ENCODE results near the gene FLNA. TPM values are rescaled to one million over a fixed set of nuclear protein-coding genes. Genes with fewer than 3 reads are reported as not detected.

The FLNA gene
- total and polyA plus RNA-seq, 9 of the 15 experiments (the other 6 are each of a cell fraction or from before 2014, with no cell fraction given) = 6.2 to 735 (median 135) TPM

DNA sequence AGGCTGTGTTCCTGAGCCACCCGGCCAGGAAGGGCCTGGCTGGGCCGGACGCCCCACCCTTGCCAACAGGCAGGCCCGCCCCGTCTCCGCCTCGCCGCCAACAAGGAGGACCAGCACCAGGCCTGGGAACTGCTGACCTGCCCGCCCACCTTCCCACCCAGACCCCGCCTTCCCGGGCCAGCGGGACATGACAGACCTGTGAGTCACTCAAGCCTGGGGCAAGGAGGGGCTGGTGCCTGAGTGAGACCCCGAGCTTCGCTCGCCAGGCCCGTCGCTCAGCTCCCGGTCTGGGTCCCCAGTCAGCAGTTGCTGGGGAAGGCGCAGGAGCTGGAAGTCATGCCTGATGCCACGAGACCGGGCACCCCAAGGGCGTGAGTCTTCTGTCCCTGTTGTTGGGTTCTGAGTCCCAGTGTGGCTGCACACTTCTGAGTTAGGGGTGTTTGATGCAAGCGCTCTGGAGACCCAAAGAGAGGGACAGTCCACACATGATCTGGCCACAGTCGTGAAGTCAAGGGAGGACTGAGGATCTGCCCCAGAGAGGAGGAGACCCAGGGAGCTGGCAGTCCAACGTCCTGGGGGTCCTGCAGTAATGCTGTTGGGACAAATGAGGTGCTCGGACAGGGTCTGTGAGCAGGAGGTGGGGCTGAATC lies 34.9 kb upstream of the FLNA start, which contains the start of gene DNASE1L1 (continued):
- TF ChIP-seq ZSCAN32 (CRISPR knock-in tag; IDR thresholded peaks at IDR 0.05) = no peak
- no peak for TF ChIP-seq ZNF668 (CRISPR knock-in tag; IDR thresholded peaks at IDR 0.05)
- no peak for TF ChIP-seq CBX8 (IDR thresholded peaks at IDR 0.05; ENCODE audit: borderline replicate concordance, extremely low read depth, low read depth, low read length, poor library complexity, severe bottlenecking)
- TF ChIP-seq, protein P1, sequence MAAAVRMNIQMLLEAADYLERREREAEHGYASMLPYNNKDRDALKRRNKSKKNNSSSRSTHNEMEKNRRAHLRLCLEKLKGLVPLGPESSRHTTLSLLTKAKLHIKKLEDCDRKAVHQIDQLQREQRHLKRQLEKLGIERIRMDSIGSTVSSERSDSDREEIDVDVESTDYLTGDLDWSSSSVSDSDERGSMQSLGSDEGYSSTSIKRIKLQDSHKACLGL (CRISPR knock-in tag; IDR thresholded peaks at IDR 0.05; ENCODE audit: borderline replicate concordance, poor library complexity, severe bottlenecking) = no peak
- TF ChIP-seq ZNF766 (CRISPR knock-in tag; conservative IDR thresholded peaks at IDR 0.05) = no peak
- TF ChIP-seq, protein P2, sequence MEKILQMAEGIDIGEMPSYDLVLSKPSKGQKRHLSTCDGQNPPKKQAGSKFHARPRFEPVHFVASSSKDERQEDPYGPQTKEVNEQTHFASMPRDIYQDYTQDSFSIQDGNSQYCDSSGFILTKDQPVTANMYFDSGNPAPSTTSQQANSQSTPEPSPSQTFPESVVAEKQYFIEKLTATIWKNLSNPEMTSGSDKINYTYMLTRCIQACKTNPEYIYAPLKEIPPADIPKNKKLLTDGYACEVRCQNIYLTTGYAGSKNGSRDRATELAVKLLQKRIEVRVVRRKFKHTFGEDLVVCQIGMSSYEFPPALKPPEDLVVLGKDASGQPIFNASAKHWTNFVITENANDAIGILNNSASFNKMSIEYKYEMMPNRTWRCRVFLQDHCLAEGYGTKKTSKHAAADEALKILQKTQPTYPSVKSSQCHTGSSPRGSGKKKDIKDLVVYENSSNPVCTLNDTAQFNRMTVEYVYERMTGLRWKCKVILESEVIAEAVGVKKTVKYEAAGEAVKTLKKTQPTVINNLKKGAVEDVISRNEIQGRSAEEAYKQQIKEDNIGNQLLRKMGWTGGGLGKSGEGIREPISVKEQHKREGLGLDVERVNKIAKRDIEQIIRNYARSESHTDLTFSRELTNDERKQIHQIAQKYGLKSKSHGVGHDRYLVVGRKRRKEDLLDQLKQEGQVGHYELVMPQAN (IDR thresholded peaks at IDR 0.05; ENCODE audit: borderline replicate concordance) = no peak
- TF ChIP-seq BRCA1 (IDR thresholded peaks at IDR 0.05) = no peak
- no peak for TF ChIP-seq BRCA1 (CRISPR knock-in tag; IDR thresholded peaks at IDR 0.05)
- TF ChIP-seq KDM1A (IDR thresholded peaks at IDR 0.05) = no peak
- TF ChIP-seq, protein P3, sequence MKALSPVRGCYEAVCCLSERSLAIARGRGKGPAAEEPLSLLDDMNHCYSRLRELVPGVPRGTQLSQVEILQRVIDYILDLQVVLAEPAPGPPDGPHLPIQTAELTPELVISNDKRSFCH (CRISPR knock-in tag; IDR thresholded peaks at IDR 0.05) = no peak
- TF ChIP-seq, protein P3 (tag; IDR thresholded peaks at IDR 0.05) = no peak
- TF ChIP-seq, protein P4, sequence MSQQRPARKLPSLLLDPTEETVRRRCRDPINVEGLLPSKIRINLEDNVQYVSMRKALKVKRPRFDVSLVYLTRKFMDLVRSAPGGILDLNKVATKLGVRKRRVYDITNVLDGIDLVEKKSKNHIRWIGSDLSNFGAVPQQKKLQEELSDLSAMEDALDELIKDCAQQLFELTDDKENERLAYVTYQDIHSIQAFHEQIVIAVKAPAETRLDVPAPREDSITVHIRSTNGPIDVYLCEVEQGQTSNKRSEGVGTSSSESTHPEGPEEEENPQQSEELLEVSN (IDR thresholded peaks at IDR 0.05; ENCODE audit: borderline replicate concordance in 1 of 2, extremely low read depth in 1 of 2, insufficient read depth in 1 of 2, insufficient read length in 1 of 2, low read depth in 1 of 2, low read length in 1 of 2, poor library complexity in 1 of 2, severe bottlenecking in 1 of 2) = no peak
- no peak for TF ChIP-seq TEAD2 (tag; IDR thresholded peaks at IDR 0.05)
- TF ChIP-seq XRCC3 (IDR thresholded peaks at IDR 0.05) = no peak
- no peak for TF ChIP-seq SMARCA5 (IDR thresholded peaks at IDR 0.05)
- TF ChIP-seq, protein P5, sequence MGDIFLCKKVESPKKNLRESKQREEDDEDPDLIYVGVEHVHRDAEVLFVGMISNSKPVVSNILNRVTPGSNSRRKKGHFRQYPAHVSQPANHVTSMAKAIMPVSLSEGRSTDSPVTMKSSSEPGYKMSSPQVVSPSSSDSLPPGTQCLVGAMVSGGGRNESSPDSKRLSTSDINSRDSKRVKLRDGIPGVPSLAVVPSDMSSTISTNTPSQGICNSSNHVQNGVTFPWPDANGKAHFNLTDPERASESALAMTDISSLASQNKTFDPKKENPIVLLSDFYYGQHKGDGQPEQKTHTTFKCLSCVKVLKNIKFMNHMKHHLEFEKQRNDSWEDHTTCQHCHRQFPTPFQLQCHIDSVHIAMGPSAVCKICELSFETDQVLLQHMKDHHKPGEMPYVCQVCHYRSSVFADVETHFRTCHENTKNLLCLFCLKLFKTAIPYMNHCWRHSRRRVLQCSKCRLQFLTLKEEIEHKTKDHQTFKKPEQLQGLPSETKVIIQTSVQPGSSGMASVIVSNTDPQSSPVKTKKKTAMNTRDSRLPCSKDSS (IDR thresholded peaks at IDR 0.05; ENCODE audit: low read depth, partially characterized antibody) = no peak
- TF ChIP-seq BCL6 (CRISPR knock-in tag; IDR thresholded peaks at IDR 0.05) = no peak
